ENCODE measurements around the gene MZT1.
A peak's percentile ranks its signal among the peaks of the same experiment; 100 is the strongest.
"Not testable (repeated sequence)": the region's sequence is repeated elsewhere in the genome, so short reads cannot be mapped to it uniquely, and the experiment has no call there.

The MZT1 gene

GRCh38 chr13:72727417-72728289, at the start of gene MZT1, which contains the start of gene BORA:
TSS of gene MZT1 (minus strand) at chr13:72727629. CDS start at chr13:72727602, 27 bp downstream.
TSS of gene BORA (plus strand) at chr13:72727923. CDS start at chr13:72728941, 1,018 bp downstream.
- peak; percentile 95 for DNase-seq

GRCh38 chr13:72774019-72774418, 46.6 kb upstream of the MZT1 start:
- no peak for DNase-seq

- DNase-seq, result no peak
Measured at GRCh38 chr13:72763411-72763810, 36.0 kb upstream of the MZT1 start.

GRCh38 chr13:72760189-72760588, 32.8 kb upstream of the MZT1 start:
- no peak for DNase-seq

GRCh38 chr13:72757792-72758535, 30.5 kb upstream of the MZT1 start:
- no peak for DNase-seq

GRCh38 chr13:72754111-72754510, 26.7 kb upstream of the MZT1 start:
- no peak for DNase-seq

GRCh38 chr13:72751220-72751619, 23.8 kb upstream of the MZT1 start:
- no peak for DNase-seq

GRCh38 chr13:72745260-72745659, 17.8 kb upstream of the MZT1 start:
- DNase-seq, result no peak

GRCh38 chr13:72740015-72740414, 12.6 kb upstream of the MZT1 start:
- no peak for DNase-seq

GRCh38 chr13:72737033-72737432, 9.6 kb upstream of the MZT1 start:
- no peak for DNase-seq

GRCh38 chr13:72728290-72728605, 819 bp upstream of the MZT1 start:
- no peak for DNase-seq

GRCh38 chr13:72726726-72727416, 558 bp downstream of the MZT1 start:
- DNase-seq, result peak; percentile 9

GRCh38 chr13:72726185-72726584, 1.2 kb downstream of the MZT1 start:
- DNase-seq, result not testable (repeated sequence)

- DNase-seq, result no peak
Measured at GRCh38 chr13:72716776-72717175, 10.7 kb downstream of the MZT1 start.

GRCh38 chr13:72700509-72700908, 26.9 kb downstream of the MZT1 start:
- no peak for DNase-seq

- DNase-seq, result no peak
Measured at GRCh38 chr13:72698164-72698563, 29.3 kb downstream of the MZT1 start.

- no peak for DNase-seq
Measured at GRCh38 chr13:72696579-72696978, 30.9 kb downstream of the MZT1 start.

GRCh38 chr13:72694314-72694713, 33.1 kb downstream of the MZT1 start:
- DNase-seq, result no peak

GRCh38 chr13:72693832-72694231, 33.6 kb downstream of the MZT1 start:
- no peak for DNase-seq

GRCh38 chr13:72692884-72693514, 34.4 kb downstream of the MZT1 start:
- DNase-seq, result no peak

GRCh38 chr13:72689181-72689696, 38.2 kb downstream of the MZT1 start:
- DNase-seq, result no peak

GRCh38 chr13:72686766-72687165, 40.7 kb downstream of the MZT1 start:
- no peak for DNase-seq

GRCh38 chr13:72680353-72680752, 47.1 kb downstream of the MZT1 start:
- no peak for DNase-seq

All from activated effector memory CD4-positive, alpha-beta T cell treated with Interleukin-2 at 50 U/mL for 16 hours (primary cell).